HepG2 (cell line): ENCODE results near the gene KIF25. TPM values are rescaled to one million over a fixed set of nuclear protein-coding genes. Genes with fewer than 3 reads are reported as not detected.

Source experiments
- DMAP1 ChIP-seq: IDR thresholded peaks from 2 replicates; pipeline ENCODE4 v1.6.1; 2016
- GABPB1 ChIP-seq: IDR thresholded peaks from 2 replicates; pipeline ENCODE4 v1.6.1; 2016; ENCODE audit warnings: mild to moderate bottlenecking, missing genetic modification reagents, moderate library complexity, missing compliant biosample characterization
- GATAD2A ChIP-seq: IDR thresholded peaks from 2 replicates; pipeline ENCODE4 v1.6.1; 2016
- JARID2 ChIP-seq: sonication (generic); formaldehyde crosslinking; IDR thresholded peaks from 2 replicates; pipeline ENCODE4 v1.8.1; 2023; ENCODE audit warnings: missing genetic modification reagents, inconsistent platforms; ENCODE audit not compliant: insufficient replicate concordance
- NR2F6 ChIP-seq, 2 experiments: IDR thresholded peaks; 2 replicates each; pipeline ENCODE4 v1.6.1; 2016; ENCODE audit warnings: antibody characterized with exemption in 1 of 2, mild to moderate bottlenecking in 1 of 2
- XBP1 ChIP-seq: sonication (generic); formaldehyde crosslinking; IDR thresholded peaks from 2 replicates; pipeline ENCODE4 v1.5.0; 2020; ENCODE audit warnings: missing genetic modification reagents
- ZBTB42 ChIP-seq: sonication (generic); formaldehyde crosslinking; IDR thresholded peaks from 2 replicates; pipeline ENCODE4 v1.5.0; 2020; ENCODE audit warnings: mild to moderate bottlenecking, missing genetic modification reagents
- ZIK1 ChIP-seq: sonication (generic); formaldehyde crosslinking; IDR thresholded peaks from 2 replicates; pipeline ENCODE4 v1.5.0; 2020; ENCODE audit warnings: mild to moderate bottlenecking, low read depth, missing genetic modification reagents, borderline replicate concordance
- polyA plus RNA-seq, 8 experiments: library from polyadenylated mRNA; depleted of rRNA in 3 of 8; stranded (reverse) in 7 of 8; unstranded in 1 of 8; fragments of >200 nt; fragmentation: Illumina TruSeq in 4 of 8; extraction: Trizol in 4 of 8; gene quantifications; 2 replicates each; pipeline versions ENCODE4 v1.2.1 to v1.2.3, GENCODE V29; 2011 to 2016; ENCODE audit warnings: low read depth in 4 of 8, missing spikeins in 1 of 8, mixed read lengths in 1 of 8; ENCODE audit not compliant: insufficient read depth in 1 of 8
- total RNA-seq, 5 experiments: library from RNA; depleted of rRNA; stranded (reverse); fragments of >200 nt; fragmentation: Illumina TruSeq; extraction: Trizol; gene quantifications; 2 replicates each; pipeline ENCODE4 v1.2.3, GENCODE V29; 2016; ENCODE audit warnings: low read depth in 1 of 5
- TF ChIP-seq, protein P1 (sequence below): sonication (generic); formaldehyde crosslinking; conservative IDR thresholded peaks from 2 replicates; pipeline ENCODE4 v1.4.0; 2020; ENCODE audit warnings: mild to moderate bottlenecking, missing genetic modification reagents, moderate library complexity
- TF ChIP-seq, protein P2 (sequence below): sonication (generic); formaldehyde crosslinking; IDR thresholded peaks from 2 replicates; pipeline ENCODE4 v1.5.0; 2020; ENCODE audit warnings: missing genetic modification reagents
- TF ChIP-seq, protein P3 (sequence below): sonication (generic); formaldehyde crosslinking; IDR thresholded peaks from 2 replicates; pipeline ENCODE4 v1.8.0; 2022; ENCODE audit warnings: mild to moderate bottlenecking, missing genetic modification reagents, borderline replicate concordance
- TF ChIP-seq, protein P4 (sequence below): sonication (generic); formaldehyde crosslinking; conservative IDR thresholded peaks from 2 replicates; pipeline ENCODE4 v1.8.0; 2022; ENCODE audit warnings: mild to moderate bottlenecking, moderate library complexity, missing genetic modification reagents
- TF ChIP-seq, protein P5 (sequence below): sonication (generic); formaldehyde crosslinking; IDR thresholded peaks from 2 replicates; pipeline ENCODE4 v1.5.0; 2020; ENCODE audit warnings: mild to moderate bottlenecking, missing genetic modification reagents

Gene KIF25
- total and polyA plus RNA-seq, 2 of the 13 experiments (the other 11 are each of a cell fraction or from before 2014, with no cell fraction given): not detected

DNA sequence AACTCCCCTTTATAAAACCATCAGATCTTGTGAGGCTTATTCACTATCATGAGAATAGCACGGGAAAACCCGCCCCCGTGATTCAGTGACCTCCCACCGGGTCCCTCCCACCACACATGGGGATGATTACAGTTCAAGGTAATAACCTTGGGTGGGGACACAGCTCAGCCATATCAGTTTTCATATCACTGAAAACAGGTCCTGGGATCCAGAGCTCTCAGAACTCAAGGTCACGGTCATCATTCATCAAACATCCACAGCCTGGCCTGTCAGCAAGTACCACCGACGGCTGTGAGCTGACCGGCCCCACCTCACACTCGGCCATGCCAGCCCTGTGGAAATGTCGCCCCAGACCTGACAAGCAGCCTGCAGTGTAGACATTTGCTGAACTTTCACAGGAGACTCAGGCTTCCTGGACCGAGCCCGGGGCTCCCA is 95.6 kb downstream of the KIF25 start (continued):
- TF ChIP-seq ZIK1 (CRISPR knock-in tag) (no peak), DMAP1 (CRISPR knock-in tag) (no peak), GABPB1 (CRISPR knock-in tag) (0 out of 2 replicates have a peak, but pooled peaks have one; percentile 15), GATAD2A (CRISPR knock-in tag) (peak; percentile 41; the same call in 1 of the 2 replicates), ZBTB42 (CRISPR knock-in tag) (no peak), NR2F6 (IDR thresholded peaks at IDR 0.05) (0 out of 2 replicates have a peak, but pooled peaks have one; percentile 29), NR2F6 (CRISPR knock-in tag; IDR thresholded peaks at IDR 0.05) (no peak), XBP1 (CRISPR knock-in tag) (no peak), JARID2 (CRISPR knock-in tag) (no peak)
- TF ChIP-seq, protein P1, sequence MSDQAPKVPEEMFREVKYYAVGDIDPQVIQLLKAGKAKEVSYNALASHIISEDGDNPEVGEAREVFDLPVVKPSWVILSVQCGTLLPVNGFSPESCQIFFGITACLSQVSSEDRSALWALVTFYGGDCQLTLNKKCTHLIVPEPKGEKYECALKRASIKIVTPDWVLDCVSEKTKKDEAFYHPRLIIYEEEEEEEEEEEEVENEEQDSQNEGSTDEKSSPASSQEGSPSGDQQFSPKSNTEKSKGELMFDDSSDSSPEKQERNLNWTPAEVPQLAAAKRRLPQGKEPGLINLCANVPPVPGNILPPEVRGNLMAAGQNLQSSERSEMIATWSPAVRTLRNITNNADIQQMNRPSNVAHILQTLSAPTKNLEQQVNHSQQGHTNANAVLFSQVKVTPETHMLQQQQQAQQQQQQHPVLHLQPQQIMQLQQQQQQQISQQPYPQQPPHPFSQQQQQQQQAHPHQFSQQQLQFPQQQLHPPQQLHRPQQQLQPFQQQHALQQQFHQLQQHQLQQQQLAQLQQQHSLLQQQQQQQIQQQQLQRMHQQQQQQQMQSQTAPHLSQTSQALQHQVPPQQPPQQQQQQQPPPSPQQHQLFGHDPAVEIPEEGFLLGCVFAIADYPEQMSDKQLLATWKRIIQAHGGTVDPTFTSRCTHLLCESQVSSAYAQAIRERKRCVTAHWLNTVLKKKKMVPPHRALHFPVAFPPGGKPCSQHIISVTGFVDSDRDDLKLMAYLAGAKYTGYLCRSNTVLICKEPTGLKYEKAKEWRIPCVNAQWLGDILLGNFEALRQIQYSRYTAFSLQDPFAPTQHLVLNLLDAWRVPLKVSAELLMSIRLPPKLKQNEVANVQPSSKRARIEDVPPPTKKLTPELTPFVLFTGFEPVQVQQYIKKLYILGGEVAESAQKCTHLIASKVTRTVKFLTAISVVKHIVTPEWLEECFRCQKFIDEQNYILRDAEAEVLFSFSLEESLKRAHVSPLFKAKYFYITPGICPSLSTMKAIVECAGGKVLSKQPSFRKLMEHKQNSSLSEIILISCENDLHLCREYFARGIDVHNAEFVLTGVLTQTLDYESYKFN: peak; percentile 35; the same call in 1 of the 2 replicates
- TF ChIP-seq, protein P2, sequence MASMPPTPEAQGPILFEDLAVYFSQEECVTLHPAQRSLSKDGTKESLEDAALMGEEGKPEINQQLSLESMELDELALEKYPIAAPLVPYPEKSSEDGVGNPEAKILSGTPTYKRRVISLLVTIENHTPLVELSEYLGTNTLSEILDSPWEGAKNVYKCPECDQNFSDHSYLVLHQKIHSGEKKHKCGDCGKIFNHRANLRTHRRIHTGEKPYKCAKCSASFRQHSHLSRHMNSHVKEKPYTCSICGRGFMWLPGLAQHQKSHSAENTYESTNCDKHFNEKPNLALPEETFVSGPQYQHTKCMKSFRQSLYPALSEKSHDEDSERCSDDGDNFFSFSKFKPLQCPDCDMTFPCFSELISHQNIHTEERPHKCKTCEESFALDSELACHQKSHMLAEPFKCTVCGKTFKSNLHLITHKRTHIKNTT: no peak
- TF ChIP-seq, protein P3, sequence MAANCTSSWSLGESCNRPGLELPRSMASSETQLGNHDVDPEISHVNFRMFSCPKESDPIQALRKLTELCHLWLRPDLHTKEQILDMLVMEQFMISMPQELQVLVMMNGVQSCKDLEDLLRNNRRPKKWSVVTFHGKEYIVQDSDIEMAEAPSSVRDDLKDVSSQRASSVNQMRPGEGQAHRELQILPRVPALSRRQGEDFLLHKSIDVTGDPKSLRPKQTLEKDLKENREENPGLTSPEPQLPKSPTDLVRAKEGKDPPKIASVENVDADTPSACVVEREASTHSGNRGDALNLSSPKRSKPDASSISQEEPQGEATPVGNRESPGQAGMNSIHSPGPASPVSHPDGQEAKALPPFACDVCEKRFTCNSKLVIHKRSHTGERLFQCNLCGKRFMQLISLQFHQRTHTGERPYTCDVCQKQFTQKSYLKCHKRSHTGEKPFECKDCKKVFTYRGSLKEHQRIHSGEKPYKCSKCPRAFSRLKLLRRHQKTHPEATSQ (CRISPR knock-in tag): no peak
- TF ChIP-seq, protein P4, sequence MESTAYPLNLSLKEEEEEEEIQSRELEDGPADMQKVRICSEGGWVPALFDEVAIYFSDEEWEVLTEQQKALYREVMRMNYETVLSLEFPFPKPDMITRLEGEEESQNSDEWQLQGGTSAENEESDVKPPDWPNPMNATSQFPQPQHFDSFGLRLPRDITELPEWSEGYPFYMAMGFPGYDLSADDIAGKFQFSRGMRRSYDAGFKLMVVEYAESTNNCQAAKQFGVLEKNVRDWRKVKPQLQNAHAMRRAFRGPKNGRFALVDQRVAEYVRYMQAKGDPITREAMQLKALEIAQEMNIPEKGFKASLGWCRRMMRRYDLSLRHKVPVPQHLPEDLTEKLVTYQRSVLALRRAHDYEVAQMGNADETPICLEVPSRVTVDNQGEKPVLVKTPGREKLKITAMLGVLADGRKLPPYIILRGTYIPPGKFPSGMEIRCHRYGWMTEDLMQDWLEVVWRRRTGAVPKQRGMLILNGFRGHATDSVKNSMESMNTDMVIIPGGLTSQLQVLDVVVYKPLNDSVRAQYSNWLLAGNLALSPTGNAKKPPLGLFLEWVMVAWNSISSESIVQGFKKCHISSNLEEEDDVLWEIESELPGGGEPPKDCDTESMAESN (CRISPR knock-in tag): no peak
- TF ChIP-seq, protein P5, sequence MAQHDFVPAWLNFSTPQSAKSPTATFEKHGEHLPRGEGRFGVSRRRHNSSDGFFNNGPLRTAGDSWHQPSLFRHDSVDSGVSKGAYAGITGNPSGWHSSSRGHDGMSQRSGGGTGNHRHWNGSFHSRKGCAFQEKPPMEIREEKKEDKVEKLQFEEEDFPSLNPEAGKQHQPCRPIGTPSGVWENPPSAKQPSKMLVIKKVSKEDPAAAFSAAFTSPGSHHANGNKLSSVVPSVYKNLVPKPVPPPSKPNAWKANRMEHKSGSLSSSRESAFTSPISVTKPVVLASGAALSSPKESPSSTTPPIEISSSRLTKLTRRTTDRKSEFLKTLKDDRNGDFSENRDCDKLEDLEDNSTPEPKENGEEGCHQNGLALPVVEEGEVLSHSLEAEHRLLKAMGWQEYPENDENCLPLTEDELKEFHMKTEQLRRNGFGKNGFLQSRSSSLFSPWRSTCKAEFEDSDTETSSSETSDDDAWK (CRISPR knock-in tag): no peak
